Testis (tissue), 3 donors: ENCODE measurements around the gene PIP4P1. TPM values are rescaled to one million over a fixed set of nuclear protein-coding genes. Genes with fewer than 3 reads are reported as not detected.

Experiments
- DNase-seq: peaks from one replicate; pipeline ENCODE4 v3.0.0-alpha.2; 2019
- H3K27ac ChIP-seq, 2 donors: fragments of 200-600 bp; sonication (generic); one replicate each; pipeline ENCODE4 v1.5.1; 2019
- H3K27me3 ChIP-seq: fragments of 200-600 bp; sonication (generic); one replicate; pipeline ENCODE4 v1.5.1; 2019
- H3K36me3 ChIP-seq: fragments of 200-600 bp; sonication (generic); one replicate; pipeline ENCODE4 v1.5.1; 2017; ENCODE audit warnings: low read depth; ENCODE audit errors: missing control alignments
- H3K4me1 ChIP-seq: fragments of 200-600 bp; sonication (generic); one replicate; pipeline ENCODE4 v1.5.1; 2019
- H3K4me3 ChIP-seq, 2 donors: fragments of 200-600 bp; sonication (generic); one replicate each; pipeline ENCODE4 v1.5.1; 2017 to 2019
- H3K9me3 ChIP-seq: fragments of 200-600 bp; sonication (generic); one replicate; pipeline ENCODE4 v1.5.1; 2017
- CTCF ChIP-seq, 3 experiments: fragments of 450-650 bp in 2 of 3; fragments of 200-600 bp in 1 of 3; sonication (generic) in 1 of 3; IDR thresholded peaks; one replicate each; pipeline ENCODE4 v1.5.1; 2016 to 2019; ENCODE audit warnings: antibody characterized with exemption in 3 of 3, mild to moderate bottlenecking in 2 of 3, moderate library complexity in 1 of 3
- POLR2A ChIP-seq: fragments of 450-650 bp; IDR thresholded peaks from one replicate; pipeline ENCODE4 v1.6.1; 2017; ENCODE audit warnings: antibody characterized with exemption, mild to moderate bottlenecking, moderate library complexity
- WGBS, 2 donors: methylation state at CpG; one replicate each; pipeline ENCODE4 v1.1.5; 2018; 5-methylcytosine and 5-hydroxymethylcytosine counted together
- intact Hi-C: fragments of 100-400 bp; cut with DNase I; formaldehyde crosslinking; loops from one replicate; pipeline ENCODE4 v1.15.1; 2023; ENCODE audit warnings: low total_unique reads
- polyA plus RNA-seq: library from polyadenylated mRNA; stranded (reverse); fragments of 350-450 nt; fragmentation: Illumina TruSeq; extraction: RNeasy Lipid Tissue Mini Kit (QIAGEN cat#74804); gene quantifications from one replicate; pipeline ENCODE4 v1.2.3, GENCODE V29; 2014; ENCODE audit warnings: low read depth, low replicate concordance; ENCODE audit not compliant: insufficient read depth
- total RNA-seq, 2 donors: library from RNA; depleted of rRNA; stranded (reverse); fragments of >200 nt; gene quantifications; one replicate each; pipeline ENCODE4 v1.2.3, GENCODE V29; 2016

The PIP4P1 gene
- total and polyA plus RNA-seq, 3 donors from 2014 or later, result 33.4 to 50.8 (median 38.8) TPM

- H3K4me3 ChIP-seq, result no peak overlapping the region
- H3K36me3 ChIP-seq, result no peaks in the 10 kb centered on the region
- no peak for DNase-seq
- no peaks in the 10 kb centered on the region for H3K9me3 ChIP-seq
- H3K4me1 ChIP-seq, result no peaks in the 10 kb centered on the region
- intact Hi-C loops, result no loop called here
- 44 to 83% methylated on average over 2 of the region's 2 CpGs for WGBS, 2 donors
- TF ChIP-seq CTCF (IDR thresholded peaks at IDR 0.05) (no peak), POLR2A (no peak)
- no peak overlapping the region for H3K27ac ChIP-seq
- no peaks in the 10 kb centered on the region for H3K27me3 ChIP-seq
Observed at GRCh38 chr14:20493634-20494033, 32.4 kb upstream of the PIP4P1 start.

GRCh38 chr14:20492486-20492885, 31.3 kb upstream of the PIP4P1 start:
- TF ChIP-seq POLR2A (no peak), CTCF (IDR thresholded peaks at IDR 0.05) (no peak)
- H3K27me3 ChIP-seq, result no peaks in the 10 kb centered on the region
- H3K4me3 ChIP-seq, result no peak overlapping the region
- no peak for DNase-seq
- H3K27ac ChIP-seq, result no peak overlapping the region
- no peaks in the 10 kb centered on the region for H3K9me3 ChIP-seq
- H3K4me1 ChIP-seq, result no peaks in the 10 kb centered on the region
- H3K36me3 ChIP-seq, result no peaks in the 10 kb centered on the region
- intact Hi-C loops, result no loop called here
- 89 to 92% methylated on average over 4 of the region's 4 CpGs for WGBS, 2 donors

- intact Hi-C loops, result no loop called here
- Histone ChIP-seq H3K4me1 (no peaks in the 10 kb centered on the region), H3K27ac (no peak overlapping the region), H3K4me3 (no peak overlapping the region), H3K9me3 (no peaks in the 10 kb centered on the region), H3K36me3 (no peaks in the 10 kb centered on the region), H3K27me3 (no peaks in the 10 kb centered on the region)
- no peak for TF ChIP-seq CTCF (IDR thresholded peaks at IDR 0.05)
- no peak for TF ChIP-seq POLR2A
- WGBS, 2 donors, result 59 to 69% methylated on average over 6 of the region's 6 CpGs
- no peak for DNase-seq
Observed at GRCh38 chr14:20490563-20490962, 29.3 kb upstream of the PIP4P1 start.

- 52 to 62% methylated on average over 6 of the region's 6 CpGs for WGBS, 2 donors
- TF ChIP-seq POLR2A (no peak), CTCF (IDR thresholded peaks at IDR 0.05) (no peak)
- no peaks in the 10 kb centered on the region for H3K4me1 ChIP-seq
- intact Hi-C loops, result no loop called here
- DNase-seq, result no peak
- H3K36me3 ChIP-seq, result no peaks in the 10 kb centered on the region
- H3K27ac ChIP-seq, result no peak overlapping the region
- no peaks in the 10 kb centered on the region for H3K27me3 ChIP-seq
- no peak overlapping the region for H3K4me3 ChIP-seq
- H3K9me3 ChIP-seq, result no peaks in the 10 kb centered on the region
Observed at GRCh38 chr14:20489093-20489994, 28.1 kb upstream of the PIP4P1 start.

- H3K4me1 ChIP-seq, result no peaks in the 10 kb centered on the region
- H3K27me3 ChIP-seq, result no peaks in the 10 kb centered on the region
- no peaks in the 10 kb centered on the region for H3K9me3 ChIP-seq
- no peak for TF ChIP-seq POLR2A
- no peak for TF ChIP-seq CTCF (IDR thresholded peaks at IDR 0.05)
- no peak overlapping the region for H3K27ac ChIP-seq
- DNase-seq, result no peak
- no peaks in the 10 kb centered on the region for H3K36me3 ChIP-seq
- no peak overlapping the region for H3K4me3 ChIP-seq
- intact Hi-C loops, result no loop called here
Observed at GRCh38 chr14:20487396-20487725, 26.1 kb upstream of the PIP4P1 start.
